A673 (cell line): Measurements from ENCODE around the gene ERC1.

Experiments
- CTCF ChIP-seq: fragments of 300-800, 200-600 bp; sonication (generic); conservative IDR thresholded peaks from 2 replicates; pipeline ENCODE4 v1.5.1; 2017; ENCODE audit warnings: low read depth, mild to moderate bottlenecking, antibody characterized with exemption, low read length, moderate library complexity, mixed read lengths
- EZH2 ChIP-seq: fragments of 200-600 bp; sonication (generic); IDR thresholded peaks from 2 replicates; pipeline ENCODE4 v1.6.1; 2017; ENCODE audit warnings: borderline replicate concordance, low read depth, mild to moderate bottlenecking, mixed read lengths, antibody characterized with exemption, low read length; ENCODE audit not compliant: poor library complexity, severe bottlenecking

GRCh38 chr12:1369460-1369859, 378.4 kb downstream of the ERC1 start:
- TF ChIP-seq CTCF (no peak), EZH2 (no peak)
